Esophagus muscularis mucosa (tissue), 4 donors: Measurements from ENCODE around the gene TCF23. TPM values are rescaled to one million over a fixed set of nuclear protein-coding genes. Genes with fewer than 3 reads are reported as not detected.

Source experiments
- DNase-seq: peaks from one replicate; pipeline ENCODE4 v3.0.0-alpha.2; 2017; ENCODE audit errors: extremely low spot score
- H3K27ac ChIP-seq, 4 donors: fragments of 200-600 bp; sonication (generic); replicated peaks in 1 of 4; 1 replicate in 3 of 4; 2 replicates in 1 of 4; pipeline ENCODE4 v1.5.1; 2016 to 2019; ENCODE audit warnings: mild to moderate bottlenecking in 1 of 4
- H3K27me3 ChIP-seq, 4 donors: fragments of 200-600 bp; sonication (generic); one replicate each; pipeline versions ENCODE4 v1.5.1 to v1.6.0; 2016 to 2019
- H3K36me3 ChIP-seq, 4 donors: fragments of 200-600 bp; sonication (generic); one replicate each; pipeline ENCODE4 v1.5.1; 2016 to 2019
- H3K4me1 ChIP-seq, 4 donors: fragments of 200-600 bp; sonication (generic); one replicate each; pipeline ENCODE4 v1.5.1; 2016 to 2019
- H3K4me3 ChIP-seq, 4 donors: fragments of 200-600 bp; sonication (generic); 1 replicate in 2 of 4; 2 replicates in 2 of 4; pipeline ENCODE4 v1.5.1; 2016 to 2019; ENCODE audit warnings: mild to moderate bottlenecking in 4 of 4, moderate library complexity in 1 of 4
- H3K9me3 ChIP-seq, 4 donors: fragments of 200-600 bp; sonication (generic); 1 replicate in 3 of 4; 2 replicates in 1 of 4; pipeline ENCODE4 v1.5.1; 2016 to 2019
- CTCF ChIP-seq, 3 experiments: fragments of 200-600 bp in 2 of 3; fragments of 450-650 bp in 1 of 3; sonication (generic) in 2 of 3; IDR thresholded peaks; one replicate each; pipeline ENCODE4 v1.5.1; 2017 to 2019; ENCODE audit warnings: antibody characterized with exemption in 3 of 3, mild to moderate bottlenecking in 2 of 3, moderate library complexity in 1 of 3
- EP300 ChIP-seq: sonication (generic); formaldehyde crosslinking; IDR thresholded peaks from one replicate; pipeline ENCODE4 v1.6.1; 2017; ENCODE audit warnings: antibody characterized with exemption
- POLR2A ChIP-seq: fragments of 450-650 bp; IDR thresholded peaks from one replicate; pipeline ENCODE4 v1.6.1; 2017; ENCODE audit warnings: antibody characterized with exemption, moderate library complexity, mild to moderate bottlenecking, low read depth
- POLR2AphosphoS5 ChIP-seq, 2 donors: sonication (generic); formaldehyde crosslinking; IDR thresholded peaks; one replicate each; pipeline ENCODE4 v1.6.1; 2017; ENCODE audit warnings: antibody characterized with exemption in 2 of 2
- WGBS: methylation state at CpG from one replicate; pipeline ENCODE4 v1.1.5; 2018; 5-methylcytosine and 5-hydroxymethylcytosine counted together
- intact Hi-C: fragments of 100-400 bp; cut with DNase I; formaldehyde crosslinking; loops from one replicate; pipeline ENCODE4 v1.15.1; 2023
- total RNA-seq, 4 donors: library from RNA; depleted of rRNA; stranded (reverse); fragments of >200 nt; gene quantifications; one replicate each; pipeline versions ENCODE4 v1.1.0 to v1.2.1, GENCODE V29; 2016

The TCF23 gene
- total RNA-seq, 4 donors from 2014 or later = not detected

DNA sequence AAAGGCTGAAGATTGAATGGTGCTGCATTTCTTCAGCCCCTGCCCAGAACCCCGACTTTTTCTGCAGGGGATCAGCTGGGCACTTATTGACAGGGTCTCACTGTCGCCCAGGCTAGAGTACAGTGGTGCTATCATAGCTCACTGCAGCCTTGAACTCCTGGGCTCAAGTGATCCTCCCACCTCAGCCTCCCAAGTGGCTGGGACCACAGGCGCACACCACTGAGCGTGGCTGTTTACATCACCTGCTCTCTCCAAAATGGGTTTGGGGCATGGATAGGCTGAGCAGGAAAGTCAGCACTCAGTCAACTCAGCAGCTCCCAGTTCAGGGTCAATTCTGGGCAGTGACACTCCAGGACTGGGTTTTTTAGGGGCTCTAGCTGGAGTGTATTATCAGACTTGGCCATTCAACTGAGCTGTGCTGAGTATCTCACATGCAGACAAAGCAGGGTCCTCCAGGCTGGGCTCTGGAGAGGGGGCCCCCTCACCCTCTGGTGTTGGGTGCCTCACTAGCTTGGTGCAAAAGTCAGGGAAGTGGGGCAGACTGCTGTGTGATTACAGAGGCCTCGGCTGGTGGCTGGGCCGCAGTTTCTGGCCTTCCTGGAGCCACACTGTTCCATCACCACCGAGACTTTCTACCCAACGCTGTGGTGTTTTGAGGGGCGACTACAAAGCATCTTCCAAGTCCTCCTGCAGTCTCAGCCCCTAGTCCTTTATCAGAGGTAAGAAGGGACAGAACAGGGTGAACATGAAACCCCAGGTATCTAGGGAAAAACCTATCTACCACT, 20.7 kb upstream of the TCF23 start:
- Histone ChIP-seq H3K4me1 (peaks cover 5 to 21% (median 18%) of the 10 kb centered on the region in 4 donors), H3K9me3 (no peaks in the 10 kb centered on the region), H3K27ac (no peak overlapping the region), H3K4me3 (no peak overlapping the region), H3K36me3 (peaks cover 24 to 39% (median 34%) of the 10 kb centered on the region in 4 donors), H3K27me3 (no peaks in the 10 kb centered on the region)
- no peak for DNase-seq
- intact Hi-C loops = no loop called here
- WGBS = 89% methylated on average over 7 of the region's 9 CpGs
- TF ChIP-seq POLR2A (no peak), POLR2AphosphoS5 (IDR thresholded peaks at IDR 0.05) (no peak), EP300 (no peak), CTCF (IDR thresholded peaks at IDR 0.05) (no peak)

DNA sequence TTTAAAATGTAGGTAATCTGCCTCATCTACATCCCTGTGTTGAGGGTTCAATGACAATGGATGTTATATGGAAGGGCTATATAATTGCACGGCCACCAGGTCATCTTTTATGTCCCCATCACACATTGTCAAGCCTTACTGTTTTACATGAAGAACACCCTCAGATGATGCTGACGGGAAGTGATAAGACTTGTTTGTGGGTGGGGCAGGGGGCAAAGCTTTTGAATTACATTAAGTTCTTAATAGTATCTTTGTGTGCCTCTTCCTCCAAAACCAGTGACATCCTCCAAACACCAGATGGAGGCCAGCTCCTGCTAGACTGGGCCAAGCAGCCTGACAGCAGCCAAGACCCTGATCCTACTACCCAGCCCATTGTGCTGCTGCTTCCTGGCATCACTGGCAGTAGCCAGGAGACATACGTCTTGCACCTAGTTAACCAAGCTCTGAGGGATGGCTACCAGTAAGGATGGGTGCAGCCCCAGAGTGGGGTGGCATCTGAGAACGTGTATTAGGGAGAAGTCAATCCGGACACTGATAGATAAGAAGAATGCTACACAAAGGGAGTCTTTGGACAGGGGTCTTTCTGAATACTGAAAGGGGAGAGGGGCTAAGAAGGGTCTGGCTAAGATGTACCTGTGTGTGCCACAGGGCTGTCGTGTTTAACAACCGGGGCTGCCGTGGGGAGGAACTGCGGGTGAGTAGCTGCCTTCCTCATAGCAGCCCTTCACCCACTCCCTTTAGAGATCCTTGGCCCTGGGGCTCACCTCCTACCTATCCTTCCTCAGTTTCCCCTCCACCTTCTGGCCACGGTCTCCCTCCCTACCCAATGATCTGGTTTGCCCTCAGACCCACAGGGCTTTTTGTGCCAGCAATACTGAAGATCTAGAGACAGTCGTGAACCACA, 19.9 kb upstream of the TCF23 start:
- DNase-seq = no peak
- no peak overlapping the region for H3K4me3 ChIP-seq
- H3K36me3 ChIP-seq = peaks cover 24 to 39% (median 34%) of the 10 kb centered on the region in 4 donors
- 80% methylated on average over 11 of the region's 11 CpGs for WGBS
- intact Hi-C loops = no loop called here
- no peaks in the 10 kb centered on the region for H3K27me3 ChIP-seq
- no peaks in the 10 kb centered on the region for H3K9me3 ChIP-seq
- H3K4me1 ChIP-seq = peaks cover 11 to 24% (median 19%) of the 10 kb centered on the region in 4 donors
- no peak for TF ChIP-seq CTCF (IDR thresholded peaks at IDR 0.05)
- no peak for TF ChIP-seq POLR2AphosphoS5 (IDR thresholded peaks at IDR 0.05)
- no peak for TF ChIP-seq POLR2A
- TF ChIP-seq EP300 = no peak
- H3K27ac ChIP-seq = no peak overlapping the region

- no peak overlapping the region for H3K4me3 ChIP-seq
- intact Hi-C loops = no loop called here
- TF ChIP-seq EP300 (no peak), CTCF (IDR thresholded peaks at IDR 0.05) (no peak), POLR2A (no peak), POLR2AphosphoS5 (IDR thresholded peaks at IDR 0.05) (no peak)
- peaks cover 9 to 23% (median 18%) of the 10 kb centered on the region in 4 donors for H3K4me1 ChIP-seq
- no peaks in the 10 kb centered on the region for H3K27me3 ChIP-seq
- no peaks in the 10 kb centered on the region for H3K9me3 ChIP-seq
- no peak for DNase-seq
- no peak overlapping the region for H3K27ac ChIP-seq
- peaks cover 24 to 39% (median 34%) of the 10 kb centered on the region in 4 donors for H3K36me3 ChIP-seq
- WGBS = 88% methylated on average over 10 of the region's 10 CpGs
Measured at GRCh38 chr2:27130396-27130795, 18.4 kb upstream of the TCF23 start.

DNA sequence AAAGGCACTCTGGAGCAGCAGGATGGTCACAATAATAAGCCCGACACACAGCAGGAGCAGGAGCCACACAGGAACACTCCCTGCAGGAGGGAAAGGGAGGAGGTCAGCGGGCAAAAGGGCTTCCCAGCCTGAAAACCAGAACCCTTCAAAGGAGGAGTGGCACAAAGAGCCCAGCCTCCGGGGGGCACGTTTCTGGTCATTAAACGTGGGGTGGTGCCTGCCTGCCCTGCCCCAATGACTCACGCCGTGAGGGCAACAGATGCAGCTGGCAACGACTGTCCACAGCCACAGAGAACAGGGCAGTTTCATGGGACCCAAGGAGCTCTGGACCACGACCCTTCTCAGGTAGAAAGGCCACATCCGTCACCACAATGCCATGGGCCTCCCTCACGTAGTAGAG, 17.4 kb upstream of the TCF23 start:
- intact Hi-C loops = no loop called here
- DNase-seq = no peak
- Histone ChIP-seq H3K4me3 (no peak overlapping the region), H3K36me3 (peaks cover 24 to 39% (median 34%) of the 10 kb centered on the region in 4 donors), H3K9me3 (no peaks in the 10 kb centered on the region), H3K27me3 (no peaks in the 10 kb centered on the region), H3K27ac (no peak overlapping the region), H3K4me1 (peaks cover 9 to 23% (median 18%) of the 10 kb centered on the region in 4 donors)
- TF ChIP-seq POLR2A = no peak
- TF ChIP-seq EP300 = no peak
- no peak for TF ChIP-seq CTCF (IDR thresholded peaks at IDR 0.05)
- no peak for TF ChIP-seq POLR2AphosphoS5 (IDR thresholded peaks at IDR 0.05)
- 82% methylated on average over 11 of the region's 11 CpGs for WGBS
